Fibroblast of lung (primary cell): Measurements from ENCODE around the gene GLG1. TPM values are rescaled to one million over a fixed set of nuclear protein-coding genes. Genes with fewer than 3 reads are reported as not detected.

ENCODE experiments used
- DNase-seq, 2 donors: peaks; one replicate each; pipeline versions ENCODE4 v3.0.0 to v3.0.0-alpha.2; 2010; ENCODE audit warnings: low read depth in 2 of 2
- H2AFZ ChIP-seq: 2 replicates; pipeline ENCODE4 v1.5.1; 2012; ENCODE audit warnings: low read length, control low read depth, inconsistent platforms
- H3K27ac ChIP-seq: 2 replicates; pipeline ENCODE4 v1.5.1; 2011; ENCODE audit warnings: low read length, control low read depth; ENCODE audit not compliant: insufficient read depth
- H3K27me3 ChIP-seq: 2 replicates; pipeline ENCODE4 v1.5.1; 2011; ENCODE audit warnings: mild to moderate bottlenecking, low read length; ENCODE audit not compliant: control insufficient read depth, insufficient read depth
- H3K36me3 ChIP-seq: 2 replicates; pipeline ENCODE4 v1.5.1; 2011; ENCODE audit warnings: low read length; ENCODE audit not compliant: control insufficient read depth, insufficient read depth
- H3K4me1 ChIP-seq: 2 replicates; pipeline ENCODE4 v1.5.1; 2011; ENCODE audit warnings: low read length; ENCODE audit not compliant: control insufficient read depth, insufficient read depth; ENCODE audit errors: extremely low read depth
- H3K4me2 ChIP-seq: 2 replicates; pipeline ENCODE4 v1.5.1; 2011; ENCODE audit warnings: low read length, control low read depth; ENCODE audit not compliant: insufficient read depth; ENCODE audit errors: extremely low read depth
- H3K4me3 ChIP-seq, 4 experiments: fragments of 200-600 bp in 1 of 4; sonication (generic) in 1 of 4; replicated peaks in 1 of 4; 2 replicates each; pipeline ENCODE4 v1.5.1; 2011 to 2016; ENCODE audit warnings: low read length in 4 of 4, low read depth in 3 of 4, mild to moderate bottlenecking in 3 of 4, control low read depth in 2 of 4, inconsistent platforms in 1 of 4, mixed read lengths in 1 of 4; ENCODE audit not compliant: insufficient read depth in 1 of 4; ENCODE audit errors: control extremely low read depth in 1 of 4
- H3K79me2 ChIP-seq: 2 replicates; pipeline ENCODE4 v1.5.1; 2012; ENCODE audit warnings: mild to moderate bottlenecking, low read length, inconsistent platforms; ENCODE audit not compliant: control insufficient read depth, insufficient read depth
- H3K9ac ChIP-seq: 2 replicates; pipeline ENCODE4 v1.5.1; 2011; ENCODE audit warnings: mild to moderate bottlenecking, low read length, control low read depth; ENCODE audit not compliant: insufficient read depth
- H3K9me3 ChIP-seq: 2 replicates; pipeline ENCODE4 v1.5.1; 2012; ENCODE audit warnings: low read depth, low read length; ENCODE audit not compliant: control insufficient read depth, insufficient read depth
- H4K20me1 ChIP-seq: 2 replicates; pipeline ENCODE4 v1.5.1; 2011; ENCODE audit warnings: low read length; ENCODE audit not compliant: control insufficient read depth, insufficient read depth; ENCODE audit errors: extremely low read depth
- EZH2 ChIP-seq: IDR thresholded peaks from 2 replicates; pipeline ENCODE4 v1.5.1; 2012; ENCODE audit warnings: low read length, control low read depth, mild to moderate bottlenecking; ENCODE audit errors: missing control alignments
- polyA plus RNA-seq, 2 donors: library from polyadenylated mRNA; depleted of rRNA in 1 of 2; stranded (reverse) in 1 of 2; unstranded in 1 of 2; fragments of >200 nt; gene quantifications; 2 replicates each; pipeline ENCODE4 v1.2.1, GENCODE V29; 2011 to 2012; ENCODE audit warnings: missing spikeins in 1 of 2
- total RNA-seq: library from RNA; depleted of rRNA; stranded (reverse); fragments of >200 nt; gene quantifications from 2 replicates; pipeline ENCODE4 v1.2.1, GENCODE V29; 2014
- TF ChIP-seq, protein P1 (sequence below), 2 donors: IDR thresholded peaks in 1 of 2; conservative IDR thresholded peaks in 1 of 2; 1 replicate in 1 of 2; 2 replicates in 1 of 2; pipeline ENCODE4 v1.5.1; 2011 to 2012; ENCODE audit warnings: low read length in 2 of 2, control low read depth in 1 of 2, inconsistent platforms in 1 of 2, low read depth in 1 of 2, mild to moderate bottlenecking in 1 of 2

The GLG1 gene
- total and polyA plus RNA-seq, 2 donors (not counting 1 experiment from before 2014, with no cell fraction given): 138 to 150 TPM

DNA sequence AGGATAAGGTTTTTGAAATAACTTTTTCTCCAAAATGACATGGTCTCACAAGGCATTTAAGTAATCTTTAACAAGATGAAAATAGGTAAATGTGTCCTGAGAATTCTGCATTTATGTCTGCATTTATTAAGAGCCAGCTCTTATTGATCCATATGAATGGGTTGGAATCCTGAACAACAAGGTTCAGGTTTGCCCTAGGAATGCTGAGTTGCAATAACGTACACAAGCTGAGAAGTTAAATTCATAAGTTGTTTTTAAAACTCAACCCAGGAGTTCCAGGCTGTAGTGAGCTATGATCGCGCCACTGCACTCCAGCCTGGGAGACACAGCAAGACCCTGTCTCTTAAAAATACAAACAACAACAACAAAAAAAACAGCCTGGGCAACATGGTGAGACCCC is 28.1 kb downstream of the GLG1 start:
- DNase-seq: no peak
- Histone ChIP-seq H3K4me3 (no peak overlapping the region), H3K27me3 (no peaks in the 10 kb centered on the region), H2AFZ (no peak overlapping the region), H3K9ac (no peak overlapping the region), H3K27ac (no peak overlapping the region), H4K20me1 (no peaks in the 10 kb centered on the region), H3K9me3 (no peaks in the 10 kb centered on the region), H3K36me3 (no peaks in the 10 kb centered on the region), H3K79me2 (peaks cover 39% of the 10 kb centered on the region), H3K4me2 (no peak overlapping the region), H3K4me1 (no peaks in the 10 kb centered on the region)
- TF ChIP-seq EZH2: no peak
- TF ChIP-seq, protein P1, sequence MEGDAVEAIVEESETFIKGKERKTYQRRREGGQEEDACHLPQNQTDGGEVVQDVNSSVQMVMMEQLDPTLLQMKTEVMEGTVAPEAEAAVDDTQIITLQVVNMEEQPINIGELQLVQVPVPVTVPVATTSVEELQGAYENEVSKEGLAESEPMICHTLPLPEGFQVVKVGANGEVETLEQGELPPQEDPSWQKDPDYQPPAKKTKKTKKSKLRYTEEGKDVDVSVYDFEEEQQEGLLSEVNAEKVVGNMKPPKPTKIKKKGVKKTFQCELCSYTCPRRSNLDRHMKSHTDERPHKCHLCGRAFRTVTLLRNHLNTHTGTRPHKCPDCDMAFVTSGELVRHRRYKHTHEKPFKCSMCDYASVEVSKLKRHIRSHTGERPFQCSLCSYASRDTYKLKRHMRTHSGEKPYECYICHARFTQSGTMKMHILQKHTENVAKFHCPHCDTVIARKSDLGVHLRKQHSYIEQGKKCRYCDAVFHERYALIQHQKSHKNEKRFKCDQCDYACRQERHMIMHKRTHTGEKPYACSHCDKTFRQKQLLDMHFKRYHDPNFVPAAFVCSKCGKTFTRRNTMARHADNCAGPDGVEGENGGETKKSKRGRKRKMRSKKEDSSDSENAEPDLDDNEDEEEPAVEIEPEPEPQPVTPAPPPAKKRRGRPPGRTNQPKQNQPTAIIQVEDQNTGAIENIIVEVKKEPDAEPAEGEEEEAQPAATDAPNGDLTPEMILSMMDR (conservative IDR thresholded peaks at IDR 0.05 in 1 of 2, IDR thresholded peaks at IDR 0.05 in 1 of 2; ENCODE audit: low read depth in 1 of 2, low read length in 2 of 2): no peak

DNA sequence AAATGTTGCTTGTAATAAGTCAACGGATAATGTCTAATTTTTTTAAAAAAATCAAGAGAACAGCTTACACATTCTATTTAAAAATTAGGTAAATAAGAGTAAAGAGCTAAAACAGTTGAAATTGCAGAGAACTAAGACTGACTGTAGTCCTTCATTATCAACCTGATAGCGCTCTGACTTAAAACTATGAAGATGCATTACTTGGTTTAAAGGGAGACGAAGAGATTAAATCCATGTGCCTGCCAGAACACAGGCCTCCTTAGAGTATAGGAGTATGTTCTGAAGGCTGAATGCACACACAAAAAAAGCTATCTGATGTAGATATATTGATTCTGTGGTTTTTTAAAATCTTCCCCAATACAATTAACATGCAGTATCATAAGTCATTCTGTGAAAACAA is 28.5 kb downstream of the GLG1 start:
- Histone ChIP-seq H3K79me2 (peaks cover 39% of the 10 kb centered on the region), H3K9me3 (no peaks in the 10 kb centered on the region), H3K4me1 (no peaks in the 10 kb centered on the region), H4K20me1 (no peaks in the 10 kb centered on the region), H3K36me3 (no peaks in the 10 kb centered on the region), H3K27ac (no peak overlapping the region), H3K4me3 (no peak overlapping the region), H3K9ac (no peak overlapping the region), H3K27me3 (no peaks in the 10 kb centered on the region), H2AFZ (no peak overlapping the region), H3K4me2 (peak overlapping the region; percentile 20)
- no peak for DNase-seq
- TF ChIP-seq EZH2: no peak
- TF ChIP-seq, protein P1 (conservative IDR thresholded peaks at IDR 0.05 in 1 of 2, IDR thresholded peaks at IDR 0.05 in 1 of 2; ENCODE audit: low read depth in 1 of 2, low read length in 2 of 2): no peak

DNA sequence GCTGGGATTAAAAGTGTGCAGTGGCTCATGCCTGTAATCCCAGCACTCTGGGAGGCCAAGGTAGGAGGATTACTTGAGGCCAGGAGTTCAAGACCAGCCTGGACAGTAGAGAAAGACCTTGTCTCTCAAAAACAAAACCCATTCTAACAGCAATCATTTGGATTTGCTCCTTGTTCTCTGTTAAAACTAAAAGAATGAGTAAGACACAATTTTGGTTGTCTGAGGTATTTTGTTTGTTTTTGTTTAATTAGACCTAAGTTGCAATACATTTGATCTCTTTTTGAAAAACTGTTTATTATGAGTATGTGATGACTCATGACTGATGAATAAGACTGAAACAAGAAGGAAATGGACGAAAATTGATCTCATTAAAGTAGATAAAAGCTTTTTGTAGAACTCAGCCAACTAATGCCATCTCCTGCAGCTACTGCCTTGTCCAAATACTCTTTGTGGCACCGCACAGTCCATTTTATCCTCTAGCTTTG is 29.0 kb downstream of the GLG1 start:
- peak; percentile 70 to 75 for DNase-seq
- no peak overlapping the region for H3K27ac ChIP-seq
- no peaks in the 10 kb centered on the region for H4K20me1 ChIP-seq
- no peaks in the 10 kb centered on the region for H3K9me3 ChIP-seq
- no peak overlapping the region for H3K9ac ChIP-seq
- TF ChIP-seq, protein P1 (conservative IDR thresholded peaks at IDR 0.05 in 1 of 2, IDR thresholded peaks at IDR 0.05 in 1 of 2; ENCODE audit: low read depth in 1 of 2, low read length in 2 of 2): no peak
- TF ChIP-seq EZH2: no peak
- H3K4me3 ChIP-seq: no peak overlapping the region
- H3K4me2 ChIP-seq: peak overlapping the region; percentile 1
- H3K4me1 ChIP-seq: no peaks in the 10 kb centered on the region
- no peak overlapping the region for H2AFZ ChIP-seq
- no peaks in the 10 kb centered on the region for H3K27me3 ChIP-seq
- no peaks in the 10 kb centered on the region for H3K36me3 ChIP-seq
- H3K79me2 ChIP-seq: peaks cover 39% of the 10 kb centered on the region
